CD4-positive, alpha-beta T cell treated with Interleukin-15 for 4 hours (primary cell): ENCODE data around the gene SIGLEC12.

Experiments
- DNase-seq: peaks from one replicate; pipeline ENCODE4 v3.0.0-alpha.2; 2020; ENCODE audit warnings: low spot score

SIGLEC12 gene

DNA sequence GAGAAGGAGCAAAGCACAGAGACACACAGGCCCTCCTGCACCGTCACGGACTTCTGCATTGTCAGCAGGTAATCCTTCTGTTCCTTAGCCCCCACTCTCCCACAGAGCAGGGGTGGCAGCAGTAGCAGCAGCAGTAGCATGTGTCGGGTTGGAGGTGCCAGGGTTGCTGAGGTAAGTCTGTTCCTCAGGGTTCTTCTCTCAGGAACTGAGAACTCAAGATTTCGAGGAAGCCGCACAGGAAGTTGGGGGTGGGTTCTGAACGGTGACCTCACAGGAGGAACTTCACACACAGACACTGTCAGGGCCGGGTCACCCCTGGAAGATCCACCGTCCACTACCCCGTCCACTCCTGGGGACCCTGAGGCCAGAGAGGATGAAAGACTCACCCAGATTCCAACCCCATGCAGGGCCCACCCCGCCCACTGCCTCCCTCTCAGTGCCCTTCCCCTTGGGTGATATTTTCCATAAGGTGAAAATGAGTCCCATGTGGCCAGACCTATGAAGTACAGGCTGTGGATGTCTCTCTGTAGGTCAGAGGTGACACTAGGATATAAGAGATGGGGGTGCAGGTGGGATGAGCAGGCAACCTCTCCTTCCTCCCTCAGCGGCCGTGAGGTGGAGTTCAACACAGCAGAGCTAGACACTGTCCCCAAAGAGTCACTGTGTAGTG lies at the start of gene SIGLEC12:
Gene SIGLEC12, minus strand, starts transcription at position 207 of the 670 bp plus-strand sequence. Its CDS starts 67 bp downstream, at position 140.
- DNase-seq, result no peak

DNA sequence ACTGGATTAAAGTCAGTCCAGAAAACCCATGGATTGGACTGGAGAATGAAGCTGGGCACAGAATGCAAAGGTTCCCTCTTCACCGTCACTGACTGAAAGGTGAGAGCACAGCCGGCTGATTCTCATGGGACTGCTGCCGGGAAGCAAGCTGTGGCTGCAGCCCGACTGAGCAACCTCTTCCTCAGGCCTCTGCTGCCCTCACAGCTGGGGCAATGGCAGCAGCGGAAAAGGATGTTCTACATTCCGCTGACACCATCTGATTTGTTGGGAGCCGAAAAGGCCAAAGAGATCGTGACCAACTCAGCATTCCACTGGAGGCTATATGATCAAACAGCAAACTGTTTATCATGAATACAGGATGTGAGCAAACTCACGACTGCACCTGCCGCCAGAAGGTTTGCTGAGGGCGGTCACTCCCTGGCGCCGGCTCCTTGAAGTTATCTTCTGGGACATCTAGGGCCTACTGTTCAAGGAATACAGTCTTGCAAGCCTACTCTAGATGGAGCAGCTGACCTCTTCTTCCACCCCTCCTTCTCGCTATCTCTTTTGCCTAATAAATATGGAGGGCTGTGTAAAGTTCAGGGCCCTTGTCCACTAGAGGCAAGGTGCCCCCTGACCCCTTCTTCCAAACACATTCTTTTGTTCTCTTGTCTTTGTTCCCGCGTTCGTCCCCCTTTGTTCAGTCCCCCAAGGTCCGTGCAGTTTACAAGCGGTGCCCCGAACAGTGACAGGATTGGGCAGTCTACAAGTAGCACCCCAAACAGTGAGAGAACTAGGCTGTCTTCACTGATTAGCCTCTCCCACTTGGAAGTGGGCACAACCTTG lies 49.5 kb upstream of the SIGLEC12 start:
- no peak for DNase-seq

DNA sequence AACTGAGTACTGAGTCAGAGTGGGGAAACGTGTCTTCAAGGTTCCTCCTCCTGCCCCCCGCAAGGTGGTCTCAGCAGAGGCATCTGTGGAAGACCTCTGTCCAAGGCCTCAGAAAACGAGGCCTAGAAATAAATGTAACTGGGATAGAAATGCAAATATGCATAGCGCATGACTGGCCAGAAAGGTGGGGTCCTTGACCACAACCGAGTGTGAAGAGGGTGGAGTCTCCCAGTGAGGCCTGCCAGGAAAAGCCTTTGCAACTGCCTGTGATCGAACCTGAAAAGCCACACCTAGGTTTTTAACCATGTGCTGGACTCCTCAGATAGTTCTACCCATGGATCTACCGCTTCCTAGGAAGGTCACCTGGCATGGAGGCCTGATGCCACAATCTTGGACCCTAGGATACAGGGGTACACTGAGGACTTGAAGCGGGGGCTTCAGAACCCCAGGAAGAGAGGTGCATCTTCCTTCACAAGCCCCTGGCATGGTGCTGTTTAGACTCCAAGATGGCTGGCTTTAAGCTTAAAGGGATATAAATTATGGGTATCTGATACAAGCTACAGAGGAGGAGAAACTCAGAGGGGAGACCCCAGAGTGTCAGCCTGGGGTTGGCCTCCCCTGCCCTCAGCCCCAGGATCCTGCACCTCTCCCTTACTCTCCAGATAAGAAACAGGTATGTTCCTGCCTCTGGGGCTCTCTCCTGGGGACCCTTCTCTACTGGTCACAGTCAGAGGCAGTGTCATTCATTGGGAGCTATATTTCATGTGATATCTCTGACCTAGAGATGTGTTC lies 48.1 kb upstream of the SIGLEC12 start:
- no peak for DNase-seq

DNA sequence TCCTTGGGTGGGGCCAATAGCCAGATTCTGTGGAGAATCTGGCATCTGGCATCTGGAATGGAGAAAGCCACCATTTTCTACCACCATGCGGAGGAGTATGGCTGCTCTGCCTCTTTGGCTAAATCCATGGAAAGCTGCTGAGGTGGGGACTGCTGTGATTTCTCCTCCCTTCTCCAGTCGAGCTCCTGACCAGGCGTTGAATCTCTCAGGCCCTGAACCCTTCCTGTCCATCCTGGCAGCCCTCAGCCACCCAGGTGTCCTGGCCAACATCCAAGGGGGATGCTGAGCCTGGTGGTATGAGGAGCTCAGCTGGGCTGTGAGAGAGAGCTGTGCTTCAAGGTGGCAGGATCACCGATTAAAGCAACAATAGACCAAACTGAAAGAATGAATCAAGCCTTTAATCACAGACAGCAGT lies 47.3 kb upstream of the SIGLEC12 start:
- DNase-seq, result no peak

GRCh38 chr19:51548213-51548651 lies 46.6 kb upstream of the SIGLEC12 start:
- no peak for DNase-seq

DNA sequence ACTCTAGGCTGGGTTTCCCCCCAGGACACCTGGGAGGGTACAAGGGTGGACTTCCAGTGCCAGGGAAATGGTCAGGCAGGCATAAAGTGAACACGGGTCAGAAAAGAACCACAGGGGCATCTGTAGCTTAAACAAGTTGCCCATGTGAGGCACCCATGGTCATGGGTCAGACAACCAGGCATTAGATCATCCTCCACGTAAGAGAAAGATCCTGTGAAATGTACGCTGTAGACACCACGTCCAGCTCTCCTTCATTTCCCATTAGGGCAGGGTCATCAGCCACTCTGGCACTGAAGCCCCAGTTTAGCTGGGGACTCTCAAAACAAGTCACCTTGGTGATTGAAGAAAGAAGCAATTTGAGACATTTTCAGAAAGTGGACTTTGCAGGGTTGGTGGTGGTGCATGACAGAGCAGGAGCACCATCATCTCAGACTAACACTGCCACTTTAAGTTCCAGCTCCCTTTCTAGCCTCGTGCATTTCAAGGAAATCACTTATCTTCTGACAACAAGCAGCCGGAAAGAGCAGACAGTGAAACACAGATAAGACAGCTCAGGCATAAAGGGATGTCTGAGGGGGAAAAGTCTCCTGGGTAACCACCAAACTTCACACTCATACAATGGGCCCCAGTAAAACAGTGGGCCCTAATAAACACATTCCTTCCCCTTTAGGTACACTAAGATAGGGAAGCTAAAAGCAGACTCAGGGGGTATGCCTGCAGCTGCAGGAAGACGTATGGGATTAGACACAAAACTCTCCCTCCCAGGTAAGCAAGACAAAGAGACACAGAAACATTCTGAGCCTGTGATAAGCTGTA lies 46.0 kb upstream of the SIGLEC12 start:
- DNase-seq, result no peak

DNA sequence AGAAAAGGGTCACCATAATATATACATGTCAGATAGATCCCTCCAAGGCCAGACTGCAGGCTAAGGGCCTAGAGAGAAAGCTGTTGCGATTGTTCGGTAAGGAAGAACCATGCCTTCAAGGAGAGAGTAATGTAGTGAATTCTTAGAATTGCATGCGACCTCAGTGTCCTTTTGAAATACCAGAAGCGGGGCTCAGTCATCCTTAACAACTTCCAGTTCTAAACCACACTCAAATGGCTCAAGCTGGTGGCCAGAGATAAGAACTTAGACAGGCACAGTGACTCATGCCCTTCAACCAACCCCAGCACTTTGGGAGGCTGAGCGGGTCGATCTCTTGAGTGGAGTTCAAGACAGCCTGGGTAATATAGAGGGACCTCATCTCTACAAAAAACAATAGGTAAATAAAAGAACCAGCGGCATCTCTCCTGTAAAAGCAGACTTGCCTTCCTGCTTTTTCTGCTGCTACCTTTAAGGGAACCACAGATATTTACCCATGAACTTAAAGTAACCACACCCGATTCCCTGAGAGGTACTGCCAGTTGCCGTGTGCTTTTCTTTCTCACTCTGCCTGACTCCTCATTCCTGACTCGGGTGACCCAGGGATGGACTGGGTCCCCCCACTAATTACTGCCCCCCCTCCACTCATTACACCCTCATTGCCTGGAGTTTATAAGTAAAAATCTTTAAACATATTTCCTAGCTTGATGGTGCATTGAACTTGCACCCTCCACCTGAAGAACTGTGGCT lies 45.2 kb upstream of the SIGLEC12 start:
- no peak for DNase-seq

GRCh38 chr19:51546107-51546649 lies 44.6 kb upstream of the SIGLEC12 start:
- DNase-seq, result no peak

GRCh38 chr19:51544038-51544437 lies 42.4 kb upstream of the SIGLEC12 start:
- no peak for DNase-seq

DNA sequence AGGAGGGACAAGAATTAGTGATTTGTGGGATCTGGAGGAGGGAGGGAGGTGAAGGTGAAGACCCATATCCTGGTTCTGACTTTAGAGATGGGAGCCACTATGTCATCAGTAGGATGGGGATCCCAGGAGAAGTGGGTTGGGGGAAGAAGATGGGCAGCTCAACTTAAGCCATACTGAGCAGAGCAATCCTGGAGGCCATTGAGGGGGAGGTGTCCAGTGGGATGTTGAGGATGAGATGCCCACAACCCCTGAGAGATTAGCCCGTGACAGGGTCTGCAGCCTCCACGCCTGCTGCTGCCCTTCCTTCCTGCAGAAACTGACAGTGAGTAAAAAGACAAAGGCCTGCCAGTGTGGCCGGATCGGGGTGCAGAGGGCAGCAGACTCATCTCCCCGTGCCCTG lies 41.1 kb upstream of the SIGLEC12 start:
- no peak for DNase-seq

DNA sequence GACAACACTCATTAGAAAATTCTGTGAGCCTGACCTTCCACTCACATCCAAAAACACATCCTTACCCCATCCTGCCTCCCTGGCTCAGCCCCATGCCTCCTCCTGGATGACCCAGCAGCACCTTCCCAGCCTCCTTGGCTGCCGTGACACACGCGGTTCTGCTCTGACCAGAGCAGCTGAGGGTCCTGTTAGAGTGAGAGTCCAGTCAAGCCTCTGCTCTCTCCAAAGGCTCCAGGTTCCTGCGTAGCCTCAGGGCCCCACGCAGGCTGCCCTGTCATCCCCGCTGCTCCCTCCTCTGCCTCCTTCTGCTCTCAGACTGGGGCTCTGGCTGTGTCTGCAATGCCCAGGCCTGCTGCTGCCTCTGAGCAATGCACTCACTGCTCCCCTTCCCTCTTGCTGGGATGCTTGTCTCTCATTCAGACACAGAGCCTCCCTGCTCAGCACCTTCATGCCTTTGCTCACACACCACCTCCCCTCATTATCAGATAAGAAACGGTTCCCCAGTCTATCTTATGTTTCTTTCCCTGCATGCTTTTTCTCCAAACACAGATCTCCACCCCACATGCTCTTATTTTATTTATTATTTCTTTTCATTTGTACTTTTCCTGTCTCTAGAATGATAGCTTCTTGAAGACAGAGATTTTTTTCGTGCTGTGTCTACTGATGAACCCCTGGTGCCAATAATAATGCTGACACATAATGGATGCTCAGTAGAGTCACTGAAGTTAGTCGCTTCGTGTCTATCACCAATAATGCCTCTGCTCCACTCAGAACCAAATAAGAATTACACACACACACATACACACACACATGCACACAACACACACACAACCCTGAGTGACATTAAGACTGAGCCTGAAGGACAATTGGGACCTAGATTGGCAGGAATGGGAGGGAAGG lies 40.1 kb upstream of the SIGLEC12 start:
- no peak for DNase-seq

DNA sequence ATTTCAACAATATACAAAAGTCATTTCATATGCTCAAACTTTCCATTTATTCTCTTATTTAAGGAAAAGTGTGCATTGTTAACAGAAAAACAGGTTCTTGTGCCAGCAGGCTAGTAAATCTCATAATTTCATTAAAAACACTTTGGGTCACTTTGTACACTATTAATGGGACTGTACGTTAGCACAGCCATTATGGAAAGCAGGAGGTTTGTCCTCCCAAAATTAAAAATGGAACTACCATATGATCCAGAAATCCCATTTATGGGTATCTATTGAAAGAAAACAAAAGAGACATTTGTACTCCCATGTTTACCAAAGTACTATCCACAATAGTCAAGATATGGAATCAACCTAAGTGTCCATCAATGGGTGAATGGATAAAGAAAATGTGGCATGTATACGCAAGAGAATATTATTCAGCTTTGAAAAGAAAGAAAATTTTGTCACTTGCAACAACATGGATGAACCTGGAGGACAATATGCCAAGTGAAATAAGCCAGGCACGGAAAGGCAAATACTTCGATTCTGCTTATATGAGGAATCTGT lies 38.3 kb upstream of the SIGLEC12 start:
- no peak for DNase-seq

GRCh38 chr19:51535535-51535934 lies 33.9 kb upstream of the SIGLEC12 start:
- no peak for DNase-seq

DNA sequence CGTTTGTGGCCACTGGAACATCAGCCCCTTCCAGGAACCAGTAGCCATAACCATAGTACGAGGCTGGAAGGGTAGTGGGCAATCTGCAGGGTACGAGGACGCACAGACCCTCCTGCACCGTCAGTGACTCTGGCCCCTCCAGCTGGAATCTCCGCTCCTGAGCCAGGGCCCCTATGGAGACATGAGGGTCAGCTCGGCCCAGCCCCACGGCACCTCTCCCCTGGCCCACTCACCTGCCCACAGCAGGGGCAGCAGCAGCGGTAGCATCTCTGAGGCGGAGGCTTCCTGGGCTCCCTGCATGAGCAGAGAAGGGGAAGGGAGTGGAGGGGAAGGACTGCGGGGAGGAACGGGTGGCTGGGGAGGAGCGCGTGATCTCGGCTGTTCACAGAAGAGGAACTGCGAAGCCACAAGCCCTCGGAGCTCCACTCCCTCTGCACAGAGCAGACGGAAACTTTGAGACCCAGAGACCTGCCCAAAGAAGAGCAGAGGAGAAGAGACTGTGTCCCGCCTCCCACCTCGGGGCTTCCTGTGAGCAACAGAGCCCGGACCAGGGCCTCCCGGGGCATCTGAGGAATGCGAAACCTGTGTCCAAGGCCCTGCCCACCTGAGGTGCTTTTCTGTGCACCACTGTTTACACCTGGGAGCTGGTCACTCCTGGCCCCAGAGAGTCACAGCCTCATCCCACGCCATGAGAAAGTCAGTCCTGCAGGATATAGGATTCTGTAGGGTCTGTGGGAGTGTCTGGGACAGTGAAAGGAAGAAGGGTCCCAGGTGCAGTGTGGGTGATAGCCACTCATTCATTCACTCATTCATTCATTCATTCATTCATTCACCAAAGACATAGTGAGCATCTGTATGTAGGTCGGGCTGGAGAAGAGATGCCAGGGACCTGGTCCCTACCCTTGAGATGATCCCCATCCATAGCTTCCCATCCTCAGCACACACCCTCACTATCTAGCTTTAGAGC lies 30.0 kb upstream of the SIGLEC12 start, which contains the start of gene SIGLEC6:
Gene SIGLEC6, minus strand, starts transcription at position 322 of the 967 bp plus-strand sequence. Its CDS starts 22 bp downstream, at position 300.
- DNase-seq, result peak; percentile 15

GRCh38 chr19:51530616-51531015 lies 29.0 kb upstream of the SIGLEC12 start:
- DNase-seq, result no peak

DNA sequence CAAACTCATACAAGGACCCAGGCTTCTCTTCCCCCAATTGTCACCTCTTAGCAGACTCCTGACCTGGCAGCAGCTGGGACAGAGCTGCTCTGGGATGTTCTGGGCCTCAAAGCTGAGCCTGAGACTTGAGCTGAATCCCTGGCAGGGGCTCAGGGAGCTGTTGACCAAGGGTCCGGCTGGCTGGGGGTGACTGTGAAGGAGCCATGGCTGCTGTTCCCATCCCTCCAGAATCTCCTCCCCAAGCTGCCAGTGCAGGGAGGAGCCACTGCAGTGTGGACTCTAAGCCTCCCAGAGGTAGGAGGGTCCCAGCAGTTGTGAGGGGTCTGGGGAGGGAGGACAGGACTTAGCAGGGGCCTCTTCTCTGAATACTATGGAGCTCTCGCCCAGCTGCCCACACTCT lies 27.7 kb upstream of the SIGLEC12 start:
- no peak for DNase-seq

DNA sequence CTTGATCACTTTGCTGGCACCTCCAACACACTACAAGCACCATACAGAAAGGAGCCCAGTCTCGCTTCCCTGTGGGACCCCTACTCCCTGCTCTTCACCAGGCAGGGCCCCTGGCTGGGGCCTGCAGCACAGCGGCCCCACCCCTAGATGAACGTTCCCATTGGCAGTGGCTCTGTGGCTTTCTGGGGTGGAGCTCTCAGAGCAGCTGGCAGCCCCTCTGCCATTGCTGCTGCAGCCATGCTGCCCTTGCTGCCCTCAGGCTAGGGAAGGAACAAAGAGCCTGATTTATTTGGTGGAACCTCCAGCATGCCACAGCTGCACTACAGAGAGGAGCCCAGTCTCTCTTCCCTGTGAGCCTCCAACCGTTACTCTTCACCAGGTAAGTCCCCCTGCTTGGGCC lies 24.1 kb upstream of the SIGLEC12 start:
- DNase-seq, result no peak

DNA sequence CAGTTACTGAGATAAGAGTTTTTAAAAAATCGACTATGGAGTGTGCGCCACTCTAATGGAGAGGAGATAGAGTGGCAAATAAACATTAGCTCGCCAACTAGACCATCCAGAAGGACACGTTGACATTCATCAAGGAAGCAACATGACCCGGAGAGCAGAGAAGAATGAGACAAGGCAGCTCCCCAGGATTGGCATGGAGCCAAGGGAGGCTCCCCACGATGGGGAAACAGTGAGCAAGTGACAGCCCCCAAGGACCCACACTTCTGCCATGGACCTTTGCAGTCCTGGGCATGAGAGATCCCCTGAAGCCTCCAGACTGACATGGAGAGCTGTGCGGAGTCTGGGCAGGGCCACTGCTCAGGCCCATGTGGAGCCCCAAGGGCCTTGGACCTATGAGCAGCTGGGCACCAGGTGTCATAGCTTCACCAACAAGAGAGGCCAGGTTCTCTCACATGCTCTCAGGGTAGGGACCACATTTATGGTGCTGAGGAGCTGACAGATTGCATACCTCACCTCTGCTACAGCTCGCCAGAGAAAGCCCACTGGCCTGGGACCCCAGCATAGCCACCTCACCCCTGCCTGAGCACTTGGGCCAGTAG lies 23.2 kb upstream of the SIGLEC12 start:
- no peak for DNase-seq
